ENCODE results near the gene COMMD9. TPM values are rescaled to one million over a fixed set of nuclear protein-coding genes. Genes with fewer than 3 reads are reported as not detected.

COMMD9 gene
- polyA plus RNA-seq, 1 experiment: 51.5 TPM

- H3K27me3 ChIP-seq (ENCODE audit: control insufficient read depth, insufficient read depth, low read length): no peaks in the 10 kb centered on the region
- TF ChIP-seq CTCF (IDR thresholded peaks at IDR 0.05; ENCODE audit: low read depth, low read length): no peak
- no peak overlapping the region for H3K27ac ChIP-seq (ENCODE audit: low read depth, low read length)
- DNase-seq (ENCODE audit: low read depth, low spot score): no peak
- CTCF ChIA-PET: no interaction called here
- POLR2A ChIA-PET: no interaction called here
- no peak overlapping the region for H3K4me3 ChIP-seq (ENCODE audit: low read depth, low read length)
- no peaks in the 10 kb centered on the region; the same call in 1 of the 2 replicates for H3K9me3 ChIP-seq (ENCODE audit: control insufficient read depth, insufficient read depth, low read length)
Observed at GRCh38 chr11:36229091-36229705, 60.0 kb downstream of the COMMD9 start.

DNA sequence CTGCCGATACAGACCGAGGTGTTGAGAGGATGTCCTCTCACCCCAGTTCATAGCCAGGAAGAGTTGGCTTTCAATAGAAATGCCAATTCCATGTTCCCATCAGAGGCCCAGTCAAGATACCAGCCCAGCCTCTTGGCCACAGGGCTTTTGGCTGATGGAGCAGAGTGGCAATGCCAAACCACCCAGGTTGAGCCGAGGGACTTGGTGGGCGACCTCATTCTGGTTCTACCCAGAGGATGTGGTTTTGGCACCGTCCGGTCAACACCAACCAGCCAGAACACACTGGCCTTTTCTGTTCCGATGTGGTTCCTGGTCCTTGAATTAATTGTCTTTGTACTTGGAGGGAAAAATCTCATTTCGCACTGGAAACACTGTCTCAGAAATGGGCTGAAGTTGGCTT is 60.5 kb downstream of the COMMD9 start:
- CTCF ChIA-PET: no interaction called here
- TF ChIP-seq CTCF (IDR thresholded peaks at IDR 0.05; ENCODE audit: low read depth, low read length): no peak
- H3K4me3 ChIP-seq (ENCODE audit: low read depth, low read length): no peak overlapping the region
- POLR2A ChIA-PET: no interaction called here
- no peak for DNase-seq (ENCODE audit: low read depth, low spot score)
- H3K9me3 ChIP-seq (ENCODE audit: control insufficient read depth, insufficient read depth, low read length): no peaks in the 10 kb centered on the region; the same call in 1 of the 2 replicates
- no peaks in the 10 kb centered on the region for H3K27me3 ChIP-seq (ENCODE audit: control insufficient read depth, insufficient read depth, low read length)
- H3K27ac ChIP-seq (ENCODE audit: low read depth, low read length): no peak overlapping the region

DNA sequence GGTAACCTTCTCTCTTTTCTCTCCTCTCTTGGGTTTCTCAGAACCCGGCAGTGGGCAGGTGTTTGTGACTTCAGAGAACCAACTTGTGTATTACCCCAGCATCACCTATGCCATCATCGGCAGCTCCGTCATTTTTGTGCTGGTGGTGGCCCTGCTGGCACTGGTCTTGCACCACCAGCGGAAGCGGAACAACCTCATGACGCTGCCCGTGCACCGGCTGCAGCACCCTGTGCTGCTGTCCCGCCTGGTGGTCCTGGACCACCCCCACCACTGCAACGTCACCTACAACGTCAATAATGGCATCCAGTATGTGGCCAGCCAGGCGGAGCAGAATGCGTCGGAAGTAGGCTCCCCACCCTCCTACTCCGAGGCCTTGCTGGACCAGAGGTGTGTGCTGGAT is 62.2 kb downstream of the COMMD9 start:
- Histone ChIP-seq H3K27me3 (ENCODE audit: control insufficient read depth, insufficient read depth, low read length) (no peaks in the 10 kb centered on the region), H3K9me3 (ENCODE audit: control insufficient read depth, insufficient read depth, low read length) (no peaks in the 10 kb centered on the region; the same call in 1 of the 2 replicates), H3K27ac (ENCODE audit: low read depth, low read length) (no peak overlapping the region), H3K4me3 (ENCODE audit: low read depth, low read length) (no peak overlapping the region)
- no peak for DNase-seq (ENCODE audit: low read depth, low spot score)
- POLR2A ChIA-PET: no interaction called here
- no peak for TF ChIP-seq CTCF (IDR thresholded peaks at IDR 0.05; ENCODE audit: low read depth, low read length)
- CTCF ChIA-PET: no interaction called here

DNA sequence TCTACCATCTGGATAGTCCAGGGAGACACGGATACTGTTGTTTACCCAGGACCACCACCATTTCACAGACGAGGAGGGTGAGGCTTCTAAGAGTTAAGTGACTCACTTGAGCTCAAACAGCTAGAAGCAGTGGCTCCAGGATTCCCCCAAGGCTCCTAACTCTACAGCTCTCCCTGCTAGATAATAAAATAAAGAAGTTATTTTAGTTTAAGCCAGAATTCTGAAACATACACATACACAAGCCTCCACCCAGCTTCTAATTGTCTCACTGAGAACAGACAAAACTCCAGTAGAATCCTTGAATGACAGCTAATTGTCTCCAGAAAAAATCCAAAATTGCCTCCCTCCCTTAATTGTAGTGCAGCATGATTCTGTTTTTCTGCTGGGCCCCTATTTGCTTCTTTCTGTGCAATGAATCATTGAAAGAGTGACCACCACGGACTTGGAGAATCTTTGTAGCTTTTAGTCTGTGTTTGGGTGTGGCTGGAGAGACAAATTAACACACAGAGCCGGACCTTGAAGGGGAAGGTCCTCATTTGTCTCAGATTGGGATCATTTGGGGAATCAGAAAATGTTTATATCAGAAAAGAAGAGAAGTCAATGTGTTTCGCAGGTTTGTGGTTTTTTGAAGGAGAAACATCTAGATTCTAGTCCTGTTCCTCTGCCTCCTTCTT is 64.9 kb downstream of the COMMD9 start:
- CTCF ChIA-PET: interaction anchor here (0.7 to 1.1 kb wide), 2 partner anchors 402 to 665 kb away, joined by 4 read pairs; no protein-coding TSS in a partner anchor
- no peak for DNase-seq (ENCODE audit: low read depth, low spot score)
- Histone ChIP-seq H3K27me3 (ENCODE audit: control insufficient read depth, insufficient read depth, low read length) (no peaks in the 10 kb centered on the region), H3K9me3 (ENCODE audit: control insufficient read depth, insufficient read depth, low read length) (no peaks in the 10 kb centered on the region; the same call in 1 of the 2 replicates), H3K4me3 (ENCODE audit: low read depth, low read length) (no peak overlapping the region), H3K27ac (ENCODE audit: low read depth, low read length) (no peak overlapping the region)
- no peak for TF ChIP-seq CTCF (IDR thresholded peaks at IDR 0.05; ENCODE audit: low read depth, low read length)
- POLR2A ChIA-PET: no interaction called here
